Neural cell (in vitro differentiated cells): ENCODE measurements around the gene SNX15. TPM values are rescaled to one million over a fixed set of nuclear protein-coding genes. Genes with fewer than 3 reads are reported as not detected.

Experiments used
- H2AFZ ChIP-seq: fragments of 200-600, 300-800 bp; sonication (generic), shearing (Covaris generic); 2 replicates; pipeline ENCODE4 v1.6.0; 2014; ENCODE audit warnings: low read depth, mild to moderate bottlenecking, antibody characterized with exemption, low read length, moderate library complexity
- H3F3A ChIP-seq: fragments of 200-600 bp; shearing (Covaris generic); 2 replicates; pipeline ENCODE4 v1.6.1; 2016; ENCODE audit warnings: mild to moderate bottlenecking, moderate library complexity, mixed read lengths, antibody characterized with exemption, low read length; ENCODE audit not compliant: insufficient read depth, poor library complexity, severe bottlenecking
- H3K27ac ChIP-seq: fragments of 200-600, 300-800 bp; sonication (generic), shearing (Covaris generic); 2 replicates; pipeline ENCODE4 v1.5.1; 2014; ENCODE audit warnings: mild to moderate bottlenecking, low read length, moderate library complexity
- H3K27me3 ChIP-seq: fragments of 300-800, 200-600 bp; sonication (generic), shearing (Covaris generic); 2 replicates; pipeline ENCODE4 v1.6.0; 2014; ENCODE audit warnings: mild to moderate bottlenecking, low read depth, low read length, moderate library complexity; ENCODE audit not compliant: insufficient read depth
- H3K36me3 ChIP-seq: fragments of 300-800, 200-600 bp; sonication (generic), shearing (Covaris generic); 2 replicates; pipeline ENCODE4 v1.5.1; 2014; ENCODE audit warnings: mild to moderate bottlenecking, antibody characterized with exemption, low read length, moderate library complexity; ENCODE audit not compliant: insufficient read depth
- H3K4me2 ChIP-seq: fragments of 300-800, 200-600 bp; sonication (generic), shearing (Covaris generic); 2 replicates; pipeline ENCODE4 v1.6.0; 2014; ENCODE audit warnings: mild to moderate bottlenecking, low read length
- H3K4me3 ChIP-seq: fragments of 300-800, 200-600 bp; sonication (generic), shearing (Covaris generic); 2 replicates; pipeline ENCODE4 v1.5.1; 2014; ENCODE audit warnings: mild to moderate bottlenecking, low read length, moderate library complexity
- H3K79me2 ChIP-seq: fragments of 200-600 bp; shearing (Covaris generic); replicated peaks from 2 replicates; pipeline ENCODE4 v1.6.0; 2014; ENCODE audit warnings: mild to moderate bottlenecking, low read length, moderate library complexity; ENCODE audit not compliant: insufficient read depth
- H3K9ac ChIP-seq: fragments of 300-800, 200-600 bp; sonication (generic), shearing (Covaris generic); 2 replicates; pipeline ENCODE4 v1.6.1; 2016; ENCODE audit warnings: mild to moderate bottlenecking, low read length, mixed read lengths
- H3K9me2 ChIP-seq: fragments of 200-600 bp; shearing (Covaris generic); 2 replicates; pipeline ENCODE4 v1.6.1; 2016; ENCODE audit warnings: mild to moderate bottlenecking, low read length, mixed read lengths; ENCODE audit not compliant: insufficient read depth
- H3K9me3 ChIP-seq: fragments of 200-600, 300-800 bp; sonication (generic), shearing (Covaris generic); 2 replicates; pipeline ENCODE4 v1.6.1; 2016; ENCODE audit warnings: mild to moderate bottlenecking, mixed run types, low read length, moderate library complexity, mixed read lengths
- H4K20me1 ChIP-seq: fragments of 200-600 bp; shearing (Covaris generic); 2 replicates; pipeline ENCODE4 v1.6.1; 2016; ENCODE audit warnings: mild to moderate bottlenecking, mixed run types; ENCODE audit not compliant: insufficient read depth
- EP300 ChIP-seq: fragments of 450-650 bp; conservative IDR thresholded peaks from 2 replicates; pipeline ENCODE4 v1.6.1; 2014; ENCODE audit warnings: antibody characterized with exemption, mild to moderate bottlenecking, moderate library complexity; ENCODE audit not compliant: poor library complexity, severe bottlenecking
- EZH2 ChIP-seq: fragments of 200-600, 300-800 bp; shearing (Covaris generic), sonication (generic); IDR thresholded peaks from 2 replicates; pipeline ENCODE4 v1.6.1; 2014; ENCODE audit warnings: antibody characterized with exemption, low read length, borderline replicate concordance, mild to moderate bottlenecking; ENCODE audit not compliant: insufficient read depth, poor library complexity, severe bottlenecking
- MXI1 ChIP-seq: fragments of 450-650 bp; conservative IDR thresholded peaks from 2 replicates; pipeline ENCODE4 v1.6.1; 2014; ENCODE audit warnings: antibody characterized with exemption, mild to moderate bottlenecking; ENCODE audit not compliant: poor library complexity, severe bottlenecking
- POLR2AphosphoS5 ChIP-seq: IDR thresholded peaks from 2 replicates; pipeline ENCODE4 v1.6.1; 2012
- RAD21 ChIP-seq: fragments of 450-650 bp; conservative IDR thresholded peaks from 2 replicates; pipeline ENCODE4 v1.6.1; 2014; ENCODE audit warnings: antibody characterized with exemption, mild to moderate bottlenecking, moderate library complexity
- SMC3 ChIP-seq: fragments of 450-650 bp; conservative IDR thresholded peaks from 2 replicates; pipeline ENCODE4 v1.6.1; 2014; ENCODE audit warnings: antibody characterized with exemption, mild to moderate bottlenecking, moderate library complexity; ENCODE audit not compliant: poor library complexity
- TAF1 ChIP-seq: IDR thresholded peaks from 2 replicates; pipeline ENCODE4 v1.6.1; 2012; ENCODE audit warnings: low read depth
- polyA plus RNA-seq: library from polyadenylated mRNA; depleted of rRNA; stranded (reverse); fragments of >200 nt; gene quantifications from 2 replicates; pipeline ENCODE4 v1.2.3, GENCODE V29; 2014
- TF ChIP-seq, protein P1 (sequence below): fragments of 450-650 bp; IDR thresholded peaks from 2 replicates; pipeline ENCODE4 v1.5.1; 2014; ENCODE audit warnings: antibody characterized with exemption, mild to moderate bottlenecking, moderate library complexity; ENCODE audit not compliant: poor library complexity, severe bottlenecking
- TF ChIP-seq, protein P2 (sequence below): IDR thresholded peaks from 2 replicates; pipeline ENCODE4 v1.6.1; 2012; ENCODE audit warnings: borderline replicate concordance

Gene SNX15
- polyA plus RNA-seq, 1 donor from 2014 or later, result 11.2 TPM

- no peak overlapping the region for H3K4me2 ChIP-seq
- H3F3A ChIP-seq, result no peaks in the 10 kb centered on the region
- H2AFZ ChIP-seq, result no peak overlapping the region
- no peaks in the 10 kb centered on the region for H4K20me1 ChIP-seq
- no peaks in the 10 kb centered on the region for H3K9me2 ChIP-seq
- no peak overlapping the region for H3K27ac ChIP-seq
- H3K27me3 ChIP-seq, result no peaks in the 10 kb centered on the region
- H3K4me3 ChIP-seq, result no peak overlapping the region
- H3K79me2 ChIP-seq, result no peaks in the 10 kb centered on the region
- TF ChIP-seq, protein P1, sequence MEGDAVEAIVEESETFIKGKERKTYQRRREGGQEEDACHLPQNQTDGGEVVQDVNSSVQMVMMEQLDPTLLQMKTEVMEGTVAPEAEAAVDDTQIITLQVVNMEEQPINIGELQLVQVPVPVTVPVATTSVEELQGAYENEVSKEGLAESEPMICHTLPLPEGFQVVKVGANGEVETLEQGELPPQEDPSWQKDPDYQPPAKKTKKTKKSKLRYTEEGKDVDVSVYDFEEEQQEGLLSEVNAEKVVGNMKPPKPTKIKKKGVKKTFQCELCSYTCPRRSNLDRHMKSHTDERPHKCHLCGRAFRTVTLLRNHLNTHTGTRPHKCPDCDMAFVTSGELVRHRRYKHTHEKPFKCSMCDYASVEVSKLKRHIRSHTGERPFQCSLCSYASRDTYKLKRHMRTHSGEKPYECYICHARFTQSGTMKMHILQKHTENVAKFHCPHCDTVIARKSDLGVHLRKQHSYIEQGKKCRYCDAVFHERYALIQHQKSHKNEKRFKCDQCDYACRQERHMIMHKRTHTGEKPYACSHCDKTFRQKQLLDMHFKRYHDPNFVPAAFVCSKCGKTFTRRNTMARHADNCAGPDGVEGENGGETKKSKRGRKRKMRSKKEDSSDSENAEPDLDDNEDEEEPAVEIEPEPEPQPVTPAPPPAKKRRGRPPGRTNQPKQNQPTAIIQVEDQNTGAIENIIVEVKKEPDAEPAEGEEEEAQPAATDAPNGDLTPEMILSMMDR, result no peak
- TF ChIP-seq, protein P2, sequence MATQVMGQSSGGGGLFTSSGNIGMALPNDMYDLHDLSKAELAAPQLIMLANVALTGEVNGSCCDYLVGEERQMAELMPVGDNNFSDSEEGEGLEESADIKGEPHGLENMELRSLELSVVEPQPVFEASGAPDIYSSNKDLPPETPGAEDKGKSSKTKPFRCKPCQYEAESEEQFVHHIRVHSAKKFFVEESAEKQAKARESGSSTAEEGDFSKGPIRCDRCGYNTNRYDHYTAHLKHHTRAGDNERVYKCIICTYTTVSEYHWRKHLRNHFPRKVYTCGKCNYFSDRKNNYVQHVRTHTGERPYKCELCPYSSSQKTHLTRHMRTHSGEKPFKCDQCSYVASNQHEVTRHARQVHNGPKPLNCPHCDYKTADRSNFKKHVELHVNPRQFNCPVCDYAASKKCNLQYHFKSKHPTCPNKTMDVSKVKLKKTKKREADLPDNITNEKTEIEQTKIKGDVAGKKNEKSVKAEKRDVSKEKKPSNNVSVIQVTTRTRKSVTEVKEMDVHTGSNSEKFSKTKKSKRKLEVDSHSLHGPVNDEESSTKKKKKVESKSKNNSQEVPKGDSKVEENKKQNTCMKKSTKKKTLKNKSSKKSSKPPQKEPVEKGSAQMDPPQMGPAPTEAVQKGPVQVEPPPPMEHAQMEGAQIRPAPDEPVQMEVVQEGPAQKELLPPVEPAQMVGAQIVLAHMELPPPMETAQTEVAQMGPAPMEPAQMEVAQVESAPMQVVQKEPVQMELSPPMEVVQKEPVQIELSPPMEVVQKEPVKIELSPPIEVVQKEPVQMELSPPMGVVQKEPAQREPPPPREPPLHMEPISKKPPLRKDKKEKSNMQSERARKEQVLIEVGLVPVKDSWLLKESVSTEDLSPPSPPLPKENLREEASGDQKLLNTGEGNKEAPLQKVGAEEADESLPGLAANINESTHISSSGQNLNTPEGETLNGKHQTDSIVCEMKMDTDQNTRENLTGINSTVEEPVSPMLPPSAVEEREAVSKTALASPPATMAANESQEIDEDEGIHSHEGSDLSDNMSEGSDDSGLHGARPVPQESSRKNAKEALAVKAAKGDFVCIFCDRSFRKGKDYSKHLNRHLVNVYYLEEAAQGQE, result no peak
- TF ChIP-seq POLR2AphosphoS5, result no peak
- no peak overlapping the region for H3K9ac ChIP-seq
- H3K36me3 ChIP-seq, result no peaks in the 10 kb centered on the region
- H3K9me3 ChIP-seq, result no peaks in the 10 kb centered on the region
Measured at GRCh38 chr11:65036931-65037330, 9.7 kb downstream of the SNX15 start.

DNA sequence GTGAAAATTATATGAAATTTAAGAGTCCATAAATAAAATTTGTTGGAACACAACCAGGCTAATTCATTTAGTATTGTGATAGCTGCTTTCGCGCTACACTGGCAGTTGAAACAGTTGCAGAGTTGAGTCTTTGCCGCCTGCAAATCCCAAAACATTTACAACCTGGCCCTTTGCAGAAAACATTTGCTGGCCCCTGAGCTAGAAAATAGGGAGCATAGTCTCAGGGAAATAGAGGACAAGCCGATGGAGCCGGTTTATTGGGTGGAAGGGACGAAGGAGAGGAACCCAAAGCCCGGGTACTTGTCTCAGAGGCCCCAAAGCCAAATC is 13.2 kb downstream of the SNX15 start:
- no peaks in the 10 kb centered on the region for H3F3A ChIP-seq
- peak overlapping the region; percentile 75 for H2AFZ ChIP-seq
- H3K4me3 ChIP-seq, result peak overlapping the region; percentile 77
- TF ChIP-seq, protein P2, result no peak
- TF ChIP-seq MXI1 (no peak), EZH2 (no peak), EP300 (no peak), POLR2AphosphoS5 (no peak), RAD21 (no peak), TAF1 (no peak), SMC3 (no peak)
- TF ChIP-seq, protein P1, result no peak
- H3K79me2 ChIP-seq, result peaks cover 9% of the 10 kb centered on the region
- H4K20me1 ChIP-seq, result no peaks in the 10 kb centered on the region
- H3K36me3 ChIP-seq, result no peaks in the 10 kb centered on the region
- peak overlapping the region; percentile 82 for H3K27ac ChIP-seq
- no peaks in the 10 kb centered on the region for H3K27me3 ChIP-seq
- H3K4me2 ChIP-seq, result no peak overlapping the region
- H3K9ac ChIP-seq, result peak overlapping the region; percentile 76
- H3K9me3 ChIP-seq, result no peaks in the 10 kb centered on the region
- no peaks in the 10 kb centered on the region for H3K9me2 ChIP-seq
